Measurements from ENCODE around the gene SLC10A7. TPM values are rescaled to one million over a fixed set of nuclear protein-coding genes. Genes with fewer than 3 reads are reported as not detected.

The SLC10A7 gene
- total RNA-seq, 2 experiments from 2014 or later: 8.7 to 9.9 TPM

GRCh38 chr4:146482788-146483187 lies 39.0 kb downstream of the SLC10A7 start:
- Histone ChIP-seq H3K27ac (ENCODE audit: low read depth in 1 of 2, low read length in 2 of 2) (no peak overlapping the region), H3K36me3 (ENCODE audit: insufficient read depth, low read length) (peaks cover 4% of the 10 kb centered on the region), H3K9me3 (ENCODE audit: control insufficient read depth in 1 of 2, insufficient read depth in 1 of 2, low read length in 2 of 2) (peaks cover 9 to 19% of the 10 kb centered on the region in 2 experiments), H3K27me3 (ENCODE audit: control insufficient read depth in 1 of 2, insufficient read depth in 2 of 2, low read length in 2 of 2) (no peaks in the 10 kb centered on the region), H3K4me1 (ENCODE audit: insufficient read depth, low read length) (peaks cover 7% of the 10 kb centered on the region), H3K4me3 (ENCODE audit: low read length) (no peak overlapping the region)
- Mint-ChIP-seq H3K4me1 (ENCODE audit: low read depth) (peaks cover 19% of the 10 kb centered on the region), H3K9me3 (peaks cover 12% of the 10 kb centered on the region), H3K4me3 (no peak overlapping the region), H3K27me3 (no peaks in the 10 kb centered on the region), H3K36me3 (ENCODE audit: low read depth) (peaks cover 83% of the 10 kb centered on the region), H3K27ac (no peak overlapping the region)
- CTCF ChIA-PET: no interaction called here
- DNase-seq (no peak), ATAC-seq (ENCODE audit: poor library complexity) (no peak)
- intact Hi-C loops (cut with DNase I, micrococcal nuclease): no loop called here
- no peak for TF ChIP-seq CTCF (IDR thresholded peaks at IDR 0.05)
- POLR2A ChIA-PET: no interaction called here

- H3K36me3 ChIP-seq (ENCODE audit: insufficient read depth, low read length): peaks cover 4% of the 10 kb centered on the region
- no peak for TF ChIP-seq CTCF (IDR thresholded peaks at IDR 0.05)
- peaks cover 9 to 19% of the 10 kb centered on the region in 2 experiments for H3K9me3 ChIP-seq (ENCODE audit: control insufficient read depth in 1 of 2, insufficient read depth in 1 of 2, low read length in 2 of 2)
- ChIA-PET POLR2A (no interaction called here), CTCF (no interaction called here)
- Mint-ChIP-seq H3K9me3 (peaks cover 12% of the 10 kb centered on the region), H3K27me3 (no peaks in the 10 kb centered on the region), H3K4me1 (ENCODE audit: low read depth) (peaks cover 6% of the 10 kb centered on the region), H3K27ac (no peak overlapping the region), H3K36me3 (ENCODE audit: low read depth) (peaks cover 68% of the 10 kb centered on the region), H3K4me3 (no peak overlapping the region)
- H3K4me3 ChIP-seq (ENCODE audit: low read length): no peak overlapping the region
- no peak for DNase-seq
- no peak overlapping the region for H3K27ac ChIP-seq (ENCODE audit: low read depth in 1 of 2, low read length in 2 of 2)
- intact Hi-C loops (cut with DNase I, micrococcal nuclease): no loop called here
- ATAC-seq (ENCODE audit: poor library complexity): no peak
- no peaks in the 10 kb centered on the region for H3K4me1 ChIP-seq (ENCODE audit: insufficient read depth, low read length)
- H3K27me3 ChIP-seq (ENCODE audit: control insufficient read depth in 1 of 2, insufficient read depth in 2 of 2, low read length in 2 of 2): no peaks in the 10 kb centered on the region
These were observed 40.5 kb downstream of the SLC10A7 start for GRCh38 chr4:146481246-146481645.

- DNase-seq (no peak), ATAC-seq (ENCODE audit: poor library complexity) (no peak)
- no peak overlapping the region for H3K27ac ChIP-seq (ENCODE audit: low read depth in 1 of 2, low read length in 2 of 2)
- peaks cover 7 to 9% of the 10 kb centered on the region in 2 experiments for H3K9me3 ChIP-seq (ENCODE audit: control insufficient read depth in 1 of 2, insufficient read depth in 1 of 2, low read length in 2 of 2)
- Mint-ChIP-seq H3K27ac (no peak overlapping the region), H3K36me3 (ENCODE audit: low read depth) (peaks cover 36% of the 10 kb centered on the region), H3K9me3 (peaks cover 6% of the 10 kb centered on the region), H3K4me1 (ENCODE audit: low read depth) (peaks cover 6% of the 10 kb centered on the region), H3K27me3 (no peaks in the 10 kb centered on the region), H3K4me3 (no peak overlapping the region)
- intact Hi-C loops (cut with DNase I, micrococcal nuclease): no loop called here
- no peak for TF ChIP-seq CTCF (IDR thresholded peaks at IDR 0.05)
- H3K27me3 ChIP-seq (ENCODE audit: control insufficient read depth in 1 of 2, insufficient read depth in 2 of 2, low read length in 2 of 2): no peaks in the 10 kb centered on the region
- ChIA-PET CTCF (no interaction called here), POLR2A (no interaction called here)
- H3K4me3 ChIP-seq (ENCODE audit: low read length): no peak overlapping the region
- peaks cover 4% of the 10 kb centered on the region for H3K36me3 ChIP-seq (ENCODE audit: insufficient read depth, low read length)
- no peaks in the 10 kb centered on the region for H3K4me1 ChIP-seq (ENCODE audit: insufficient read depth, low read length)
These were observed 43.7 kb downstream of the SLC10A7 start for GRCh38 chr4:146478009-146478408.

Measured in CD4-positive, alpha-beta T cell (primary cell).